Panc1 (cell line): ENCODE results near the gene CACNA1C. TPM values are rescaled to one million over a fixed set of nuclear protein-coding genes. Genes with fewer than 3 reads are reported as not detected.

Experiments used
- ATAC-seq: fragments of 200-7000 bp; cut with Tn5 transposase; 2 replicates; pipeline ENCODE4 v1.9.1; 2020; ENCODE audit warnings: mild to moderate bottlenecking, moderate library complexity
- BruUV-seq: library from RNA; stranded (reverse); fragments of 400-500 nt; replicated peaks from 2 replicates; lab custom pipeline; 2021; lab: Mats Ljungman, UMichigan
- CTCF ChIA-PET: fragments of 300-600 bp; sonication (Branson Sonifier 250); formaldehyde crosslinking; loops from one replicate; lab custom pipeline; 2022; ENCODE audit warnings: antibody characterized with exemption; lab: Charles Lee
- POLR2A ChIA-PET: fragments of 300-600 bp; sonication (Branson Sonifier 250); formaldehyde crosslinking; loops from one replicate; lab custom pipeline; 2022; ENCODE audit warnings: antibody characterized with exemption; lab: Charles Lee
- DNase-seq: peaks from one replicate; pipeline ENCODE4 v3.0.0-alpha.2; 2010; ENCODE audit warnings: low read depth, low spot score
- H3K27ac ChIP-seq: 2 replicates; pipeline ENCODE4 v1.5.1; 2011; ENCODE audit warnings: mild to moderate bottlenecking, low read length, inconsistent platforms
- H3K27me3 ChIP-seq: fragments of 200-500 bp; sonication (Bioruptor generic); 2 replicates; pipeline ENCODE4 v1.6.0; 2014; ENCODE audit warnings: low read length, inconsistent platforms; ENCODE audit not compliant: control insufficient read depth, insufficient read depth
- H3K36me3 ChIP-seq: fragments of 200-500 bp; sonication (Bioruptor generic); 2 replicates; pipeline ENCODE4 v1.5.1; 2014; ENCODE audit warnings: inconsistent platforms, mild to moderate bottlenecking, low read length, moderate library complexity; ENCODE audit not compliant: control insufficient read depth, insufficient read depth
- H3K4me1 ChIP-seq: 2 replicates; pipeline ENCODE4 v1.5.1; 2011; ENCODE audit warnings: inconsistent platforms, mild to moderate bottlenecking, low read length, moderate library complexity; ENCODE audit not compliant: control insufficient read depth, insufficient read depth
- H3K4me3 ChIP-seq, 2 experiments: 2 replicates each; pipeline ENCODE4 v1.5.1; 2011 to 2012; ENCODE audit warnings: low read depth in 2 of 2, low read length in 2 of 2, mild to moderate bottlenecking in 2 of 2, inconsistent platforms in 1 of 2, moderate library complexity in 1 of 2
- H3K9me3 ChIP-seq: fragments of 200-500 bp; sonication (Bioruptor generic); 2 replicates; pipeline ENCODE4 v1.5.1; 2014; ENCODE audit warnings: low read depth, mild to moderate bottlenecking, inconsistent platforms, low read length, moderate library complexity; ENCODE audit not compliant: control insufficient read depth, insufficient read depth
- CTCF ChIP-seq: fragments of 450-650 bp; IDR thresholded peaks from 2 replicates; pipeline ENCODE4 v1.5.1; 2017; ENCODE audit warnings: mild to moderate bottlenecking
- POLR2AphosphoS5 ChIP-seq: IDR thresholded peaks from 2 replicates; pipeline ENCODE4 v1.6.1; 2012; ENCODE audit warnings: mild to moderate bottlenecking, low read depth, low read length, moderate library complexity
- SIN3A ChIP-seq: IDR thresholded peaks from 2 replicates; pipeline ENCODE4 v1.6.1; 2012; ENCODE audit warnings: low read depth, mild to moderate bottlenecking, low read length, moderate library complexity, borderline replicate concordance; ENCODE audit not compliant: insufficient read depth
- TCF7L2 ChIP-seq: IDR thresholded peaks from 2 replicates; pipeline ENCODE4 v1.6.1; 2011; ENCODE audit warnings: mild to moderate bottlenecking, low read depth, low read length, inconsistent platforms
- in situ Hi-C: cut with HindIII; loops from 2 replicates; pipeline ENCODE4 v1.10.0; 2016; ENCODE audit warnings: low sequenced_read_pairs, low pct_unique_long_range_greater_than_20kb
- intact Hi-C: fragments of 100-400 bp; cut with micrococcal nuclease; formaldehyde crosslinking; loops from one replicate; pipeline ENCODE4 v1.10.0; 2022; ENCODE audit not compliant: unreplicated experiment
- total RNA-seq: library from RNA; stranded (reverse); gene quantifications from one replicate; pipeline ENCODE4 v1.2.1, GENCODE V29; 2021; ENCODE audit not compliant: unreplicated experiment
- TF ChIP-seq, protein P1 (sequence below), 2 experiments: IDR thresholded peaks; 2 replicates each; pipeline ENCODE4 v1.6.1; 2011 to 2012; ENCODE audit warnings: low read depth in 2 of 2, control low read depth in 1 of 2, low read length in 1 of 2, mild to moderate bottlenecking in 1 of 2, moderate library complexity in 1 of 2; ENCODE audit not compliant: insufficient read depth in 1 of 2

CACNA1C gene
- total RNA-seq, 1 experiment from 2014 or later = 0.03 TPM

DNA sequence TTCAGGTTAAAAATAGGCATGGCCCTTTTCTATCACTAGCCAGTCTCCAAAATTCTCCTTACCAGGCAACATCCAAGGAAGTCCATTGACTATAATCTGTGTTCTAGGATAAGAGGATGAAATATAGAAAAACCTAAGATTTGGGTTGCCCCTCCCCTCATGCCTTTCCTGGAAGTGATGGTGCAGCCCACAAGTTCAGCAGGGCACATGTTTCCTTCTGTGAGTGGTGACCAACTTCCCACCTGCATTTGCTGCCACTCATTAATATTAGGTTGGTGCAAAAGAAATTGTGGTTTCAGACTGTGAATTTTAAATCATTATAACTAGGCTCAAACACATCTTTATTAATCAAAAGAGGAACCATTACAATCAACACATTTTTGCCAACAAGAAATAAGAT, 491.4 kb downstream of the CACNA1C start:
- no peak overlapping the region for H3K4me3 ChIP-seq
- ChIA-PET CTCF (no interaction called here), POLR2A (no interaction called here)
- H3K4me1 ChIP-seq = no peaks in the 10 kb centered on the region
- intact Hi-C loops (no loop called here), in situ Hi-C loops (no loop called here)
- H3K27me3 ChIP-seq = no peaks in the 10 kb centered on the region; the same call in none of the 2 replicates
- no peak for ATAC-seq
- no peaks in the 10 kb centered on the region for H3K36me3 ChIP-seq
- no peaks in the 10 kb centered on the region for H3K9me3 ChIP-seq
- no TSS peak for BruUV-seq
- no peak for TF ChIP-seq CTCF
- TF ChIP-seq, protein P1, sequence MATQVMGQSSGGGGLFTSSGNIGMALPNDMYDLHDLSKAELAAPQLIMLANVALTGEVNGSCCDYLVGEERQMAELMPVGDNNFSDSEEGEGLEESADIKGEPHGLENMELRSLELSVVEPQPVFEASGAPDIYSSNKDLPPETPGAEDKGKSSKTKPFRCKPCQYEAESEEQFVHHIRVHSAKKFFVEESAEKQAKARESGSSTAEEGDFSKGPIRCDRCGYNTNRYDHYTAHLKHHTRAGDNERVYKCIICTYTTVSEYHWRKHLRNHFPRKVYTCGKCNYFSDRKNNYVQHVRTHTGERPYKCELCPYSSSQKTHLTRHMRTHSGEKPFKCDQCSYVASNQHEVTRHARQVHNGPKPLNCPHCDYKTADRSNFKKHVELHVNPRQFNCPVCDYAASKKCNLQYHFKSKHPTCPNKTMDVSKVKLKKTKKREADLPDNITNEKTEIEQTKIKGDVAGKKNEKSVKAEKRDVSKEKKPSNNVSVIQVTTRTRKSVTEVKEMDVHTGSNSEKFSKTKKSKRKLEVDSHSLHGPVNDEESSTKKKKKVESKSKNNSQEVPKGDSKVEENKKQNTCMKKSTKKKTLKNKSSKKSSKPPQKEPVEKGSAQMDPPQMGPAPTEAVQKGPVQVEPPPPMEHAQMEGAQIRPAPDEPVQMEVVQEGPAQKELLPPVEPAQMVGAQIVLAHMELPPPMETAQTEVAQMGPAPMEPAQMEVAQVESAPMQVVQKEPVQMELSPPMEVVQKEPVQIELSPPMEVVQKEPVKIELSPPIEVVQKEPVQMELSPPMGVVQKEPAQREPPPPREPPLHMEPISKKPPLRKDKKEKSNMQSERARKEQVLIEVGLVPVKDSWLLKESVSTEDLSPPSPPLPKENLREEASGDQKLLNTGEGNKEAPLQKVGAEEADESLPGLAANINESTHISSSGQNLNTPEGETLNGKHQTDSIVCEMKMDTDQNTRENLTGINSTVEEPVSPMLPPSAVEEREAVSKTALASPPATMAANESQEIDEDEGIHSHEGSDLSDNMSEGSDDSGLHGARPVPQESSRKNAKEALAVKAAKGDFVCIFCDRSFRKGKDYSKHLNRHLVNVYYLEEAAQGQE (IDR thresholded peaks at IDR 0.05; ENCODE audit: insufficient read depth in 1 of 2, low read depth in 2 of 2, low read length in 1 of 2) = no peak
- no peak for TF ChIP-seq POLR2AphosphoS5
- TF ChIP-seq TCF7L2 = no peak
- TF ChIP-seq SIN3A = no peak
- no peak overlapping the region for H3K27ac ChIP-seq
- no peak for DNase-seq

- no peak for TF ChIP-seq CTCF
- TF ChIP-seq SIN3A = no peak
- ChIA-PET POLR2A (no interaction called here), CTCF (no interaction called here)
- in situ Hi-C loops (no loop called here), intact Hi-C loops (no loop called here)
- Histone ChIP-seq H3K27me3 (no peaks in the 10 kb centered on the region; the same call in none of the 2 replicates), H3K27ac (no peak overlapping the region), H3K36me3 (no peaks in the 10 kb centered on the region), H3K4me1 (no peaks in the 10 kb centered on the region), H3K4me3 (no peak overlapping the region), H3K9me3 (no peaks in the 10 kb centered on the region)
- BruUV-seq = no TSS peak
- DNase-seq = no peak
- no peak for ATAC-seq
Observed at GRCh38 chr12:2547273-2548044, 494.7 kb downstream of the CACNA1C start.
